ENCODE measurements around the gene RAMACL.

DNA sequence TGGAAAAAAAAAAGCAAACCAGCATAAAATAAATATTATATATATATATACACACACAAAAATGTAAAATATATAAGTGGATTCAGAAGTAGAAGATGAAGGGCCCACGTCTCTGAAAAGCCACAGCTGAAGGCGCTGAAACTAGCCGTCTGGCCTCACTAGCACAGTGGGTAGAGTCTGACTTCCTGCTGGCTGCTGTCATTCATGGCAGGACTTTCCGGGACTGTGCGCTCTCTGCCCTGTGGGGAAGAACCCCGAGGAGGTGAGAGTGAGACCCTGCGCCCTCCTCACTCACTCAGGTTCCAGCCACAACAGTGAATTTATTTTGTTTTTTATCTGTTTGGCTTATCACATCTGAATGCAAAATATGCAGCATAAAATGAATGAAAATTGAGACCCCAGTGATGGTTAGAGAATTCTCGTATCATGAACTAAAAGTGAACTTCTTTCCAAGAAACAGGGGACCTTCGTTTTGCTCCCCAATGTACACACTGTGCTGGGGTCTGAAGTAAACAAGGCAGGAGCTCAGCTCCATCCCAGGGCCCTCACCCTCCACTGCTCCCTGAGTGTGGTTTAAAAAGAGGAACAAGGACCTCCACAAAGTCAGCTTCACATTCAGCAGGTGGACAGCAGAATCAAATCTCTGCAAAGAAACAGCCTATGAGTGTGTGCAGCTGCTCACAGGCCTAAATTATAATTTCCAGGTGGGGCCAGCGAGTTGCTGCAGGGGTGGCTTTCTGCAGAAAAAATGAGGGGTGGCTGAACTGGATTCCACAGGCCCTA lies 1.3 kb upstream of the RAMACL start:
- TF ChIP-seq, protein P1, sequence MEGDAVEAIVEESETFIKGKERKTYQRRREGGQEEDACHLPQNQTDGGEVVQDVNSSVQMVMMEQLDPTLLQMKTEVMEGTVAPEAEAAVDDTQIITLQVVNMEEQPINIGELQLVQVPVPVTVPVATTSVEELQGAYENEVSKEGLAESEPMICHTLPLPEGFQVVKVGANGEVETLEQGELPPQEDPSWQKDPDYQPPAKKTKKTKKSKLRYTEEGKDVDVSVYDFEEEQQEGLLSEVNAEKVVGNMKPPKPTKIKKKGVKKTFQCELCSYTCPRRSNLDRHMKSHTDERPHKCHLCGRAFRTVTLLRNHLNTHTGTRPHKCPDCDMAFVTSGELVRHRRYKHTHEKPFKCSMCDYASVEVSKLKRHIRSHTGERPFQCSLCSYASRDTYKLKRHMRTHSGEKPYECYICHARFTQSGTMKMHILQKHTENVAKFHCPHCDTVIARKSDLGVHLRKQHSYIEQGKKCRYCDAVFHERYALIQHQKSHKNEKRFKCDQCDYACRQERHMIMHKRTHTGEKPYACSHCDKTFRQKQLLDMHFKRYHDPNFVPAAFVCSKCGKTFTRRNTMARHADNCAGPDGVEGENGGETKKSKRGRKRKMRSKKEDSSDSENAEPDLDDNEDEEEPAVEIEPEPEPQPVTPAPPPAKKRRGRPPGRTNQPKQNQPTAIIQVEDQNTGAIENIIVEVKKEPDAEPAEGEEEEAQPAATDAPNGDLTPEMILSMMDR (IDR thresholded peaks at IDR 0.05; ENCODE audit: poor library complexity, severe bottlenecking) = no peak
- no peak for TF ChIP-seq POLR2AphosphoS5 (IDR thresholded peaks at IDR 0.05)
